Activated T-cell treated with anti-CD3 and anti-CD28 coated beads, Interleukin-2, amount 50 U/mL, for 4 hours (primary cell): Measurements from ENCODE around the gene PKP3. TPM values are rescaled to one million over a fixed set of nuclear protein-coding genes. Genes with fewer than 3 reads are reported as not detected.

Experiments used
- ATAC-seq, 2 donors: fragments of 200-7000 bp; cut with Tn5 transposase; one replicate each; pipeline ENCODE4 v1.10.0; 2021
- DNase-seq: peaks from one replicate; pipeline ENCODE4 v3.0.0-alpha.2; 2020
- H3K27me3 Mint-ChIP-seq: one replicate; pipeline ENCODE4 v1.8.0; 2021; ENCODE audit warnings: low read depth, mixed read lengths
- H3K36me3 Mint-ChIP-seq: one replicate; pipeline ENCODE4 v1.8.0; 2022; ENCODE audit warnings: mixed read lengths; ENCODE audit not compliant: insufficient read depth
- H3K4me1 Mint-ChIP-seq: one replicate; pipeline ENCODE4 v1.8.0; 2021; ENCODE audit warnings: low read depth, mixed read lengths
- H3K4me3 Mint-ChIP-seq: one replicate; pipeline ENCODE4 v1.8.0; 2021; ENCODE audit warnings: mild to moderate bottlenecking, moderate library complexity, mixed read lengths
- H3K9me3 Mint-ChIP-seq: one replicate; pipeline ENCODE4 v1.8.0; 2021; ENCODE audit warnings: mixed read lengths
- total RNA-seq, 3 donors: library from RNA; stranded (reverse); gene quantifications; one replicate each; pipeline ENCODE4 v1.2.1, GENCODE V29; 2021

Gene PKP3
- total RNA-seq, 3 donors from 2014 or later, result 0.11 to 0.40 (median 0.16) TPM

GRCh38 chr11:452203-452744 is 58.3 kb downstream of the PKP3 start:
- Mint-ChIP-seq H3K36me3 (peaks cover 3% of the 10 kb centered on the region), H3K4me3 (no peak overlapping the region), H3K9me3 (no peaks in the 10 kb centered on the region), H3K4me1 (peaks cover 30% of the 10 kb centered on the region), H3K27me3 (no peaks in the 10 kb centered on the region)
- no peak for DNase-seq
- ATAC-seq, result no peak

- peaks cover 37% of the 10 kb centered on the region for H3K4me1 Mint-ChIP-seq
- no peaks in the 10 kb centered on the region for H3K9me3 Mint-ChIP-seq
- no peaks in the 10 kb centered on the region for H3K27me3 Mint-ChIP-seq
- no peak for DNase-seq
- ATAC-seq, result no peak
- peak overlapping the region; percentile 19 for H3K4me3 Mint-ChIP-seq
- H3K36me3 Mint-ChIP-seq, result peaks cover 3% of the 10 kb centered on the region
These were observed 59.0 kb downstream of the PKP3 start for GRCh38 chr11:452916-453527.

- ATAC-seq (no peak), DNase-seq (no peak)
- H3K9me3 Mint-ChIP-seq, result no peaks in the 10 kb centered on the region
- H3K27me3 Mint-ChIP-seq, result no peaks in the 10 kb centered on the region
- peaks cover 35% of the 10 kb centered on the region for H3K4me1 Mint-ChIP-seq
- no peak overlapping the region for H3K4me3 Mint-ChIP-seq
- H3K36me3 Mint-ChIP-seq, result peaks cover 3% of the 10 kb centered on the region
These were observed 59.6 kb downstream of the PKP3 start for GRCh38 chr11:453564-453963.

- Mint-ChIP-seq H3K27me3 (no peaks in the 10 kb centered on the region), H3K36me3 (peaks cover 3% of the 10 kb centered on the region), H3K4me3 (no peak overlapping the region), H3K4me1 (peaks cover 32% of the 10 kb centered on the region), H3K9me3 (no peaks in the 10 kb centered on the region)
- no peak for ATAC-seq
- DNase-seq, result no peak
These were observed 60.0 kb downstream of the PKP3 start for GRCh38 chr11:454043-454442.

Other genes with a start within 250 kb of the PKP3 start
- gene SCGB1C1, start 201.1 kb upstream of the PKP3 start, total RNA-seq, result not detected
- gene BET1L, start 186.8 kb upstream of the PKP3 start, total RNA-seq, result 10 to 100 TPM; 41.1 to 46.1 (median 42.6) TPM
- 100 to 1,000 TPM; 145 to 152 (median 151) TPM for gene RIC8A, start 186.5 kb upstream of the PKP3 start, total RNA-seq
- gene SIRT3, start 157.9 kb upstream of the PKP3 start, total RNA-seq, result 10 to 100 TPM in 1 of 3 donors, 1 to 10 TPM in 2; 7.0 to 12.6 (median 8.3) TPM
- 100 to 1,000 TPM; 348 to 399 (median 390) TPM for gene PSMD13, start 157.2 kb upstream of the PKP3 start, total RNA-seq
- 1 to 10 TPM in 2 of 3 donors, under 1 TPM in 1; 0.33 to 3.2 (median 1.2) TPM for gene NLRP6, start 115.8 kb upstream of the PKP3 start, total RNA-seq
- 10 to 100 TPM; 16.6 to 76.3 (median 28.3) TPM for gene PGGHG, start 105.1 kb upstream of the PKP3 start, total RNA-seq
- gene IFITM5, start 94.7 kb upstream of the PKP3 start, total RNA-seq, result not detected
- gene IFITM2, start 86.4 kb upstream of the PKP3 start, total RNA-seq, result 100 to 1,000 TPM; 197 to 257 (median 231) TPM
- 100 to 1,000 TPM in 2 of 3 donors, 10 to 100 TPM in 1; 99.3 to 144 (median 120) TPM for gene IFITM1, start 80.2 kb upstream of the PKP3 start, total RNA-seq
- gene IFITM3, start 73.3 kb upstream of the PKP3 start, total RNA-seq, result 10 to 100 TPM in 2 of 3 donors, 1 to 10 TPM in 1; 5.3 to 24.6 (median 20.4) TPM
- 1 to 10 TPM; 3.8 to 6.1 (median 5.5) TPM for gene B4GALNT4, start 24.7 kb upstream of the PKP3 start, total RNA-seq
- 10 to 100 TPM; 26.7 to 29.3 (median 29.2) TPM for gene SIGIRR, start 20.8 kb downstream of the PKP3 start, total RNA-seq
- 10 to 100 TPM; 16.5 to 21.7 (median 20.4) TPM for gene ANO9, start 47.8 kb downstream of the PKP3 start, total RNA-seq
- gene PTDSS2, start 56.1 kb downstream of the PKP3 start, total RNA-seq, result 10 to 100 TPM; 25.7 to 30.9 (median 29.1) TPM
- gene RNH1, start 113.0 kb downstream of the PKP3 start, total RNA-seq, result 100 to 1,000 TPM; 159 to 172 (median 160) TPM
- 100 to 1,000 TPM in 1 of 3 donors, 10 to 100 TPM in 2; 92.2 to 108 (median 95.0) TPM for gene HRAS, start 141.4 kb downstream of the PKP3 start, total RNA-seq
- gene LRRC56, start 143.3 kb downstream of the PKP3 start, total RNA-seq, result 1 to 10 TPM; 1.4 to 2.7 (median 1.7) TPM
- 1 to 10 TPM in 2 of 3 donors, under 1 TPM in 1; 0.71 to 1.3 (median 1.1) TPM for gene LMNTD2, start 166.5 kb downstream of the PKP3 start, total RNA-seq
- 10 to 100 TPM; 15.1 to 17.4 (median 16.1) TPM for gene RASSF7, start 166.8 kb downstream of the PKP3 start, total RNA-seq
- 10 to 100 TPM; 57.7 to 59.2 (median 57.7) TPM for gene PHRF1, start 182.3 kb downstream of the PKP3 start, total RNA-seq
- gene IRF7, start 221.7 kb downstream of the PKP3 start, total RNA-seq, result 10 to 100 TPM; 16.3 to 26.7 (median 17.7) TPM
- gene CDHR5, start 230.7 kb downstream of the PKP3 start, total RNA-seq, result not detected
- not detected for gene SCT, start 233.0 kb downstream of the PKP3 start, total RNA-seq
- under 1 TPM in 2 of 3 donors, not detected in 1; 0.13 to 0.28 TPM for gene DRD4, start 243.1 kb downstream of the PKP3 start, total RNA-seq